GM23248 (cell line): Measurements from ENCODE around the gene FURIN. TPM values are rescaled to one million over a fixed set of nuclear protein-coding genes. Genes with fewer than 3 reads are reported as not detected.
"Not testable (repeated sequence)": the region's sequence is repeated elsewhere in the genome, so short reads cannot be mapped to it uniquely, and the experiment has no call there.

ENCODE experiments used
- DNase-seq: peaks from one replicate; pipeline ENCODE4 v3.0.0-alpha.2; 2015
- H2AFZ ChIP-seq: fragments of 200-600 bp; sonication (generic); 2 replicates; pipeline ENCODE4 v1.6.1; 2016; ENCODE audit warnings: antibody characterized with exemption
- H3F3A ChIP-seq: fragments of 200-600 bp; sonication (generic); 2 replicates; pipeline ENCODE4 v1.6.1; 2016; ENCODE audit warnings: mild to moderate bottlenecking, antibody characterized with exemption, mixed run types; ENCODE audit not compliant: insufficient read depth
- H3K27ac ChIP-seq: fragments of 200-600 bp; sonication (generic); 2 replicates; pipeline ENCODE4 v1.5.1; 2016; ENCODE audit warnings: mild to moderate bottlenecking
- H3K27me3 ChIP-seq: fragments of 200-600 bp; sonication (generic); replicated peaks from 2 replicates; pipeline ENCODE4 v1.6.1; 2016; ENCODE audit warnings: mild to moderate bottlenecking; ENCODE audit not compliant: insufficient read depth
- H3K36me3 ChIP-seq: fragments of 200-600 bp; sonication (generic); 2 replicates; pipeline ENCODE4 v1.6.1; 2016; ENCODE audit warnings: low read depth, mild to moderate bottlenecking
- H3K4me1 ChIP-seq: fragments of 200-600 bp; sonication (generic); 2 replicates; pipeline ENCODE4 v1.6.1; 2016; ENCODE audit warnings: mild to moderate bottlenecking; ENCODE audit not compliant: insufficient read depth
- H3K4me2 ChIP-seq: fragments of 200-600 bp; sonication (generic); one replicate; pipeline ENCODE4 v1.6.1; 2016; ENCODE audit warnings: mild to moderate bottlenecking; ENCODE audit not compliant: unreplicated experiment
- H3K4me3 ChIP-seq: fragments of 200-600 bp; sonication (generic); 2 replicates; pipeline ENCODE4 v1.5.1; 2016; ENCODE audit warnings: mild to moderate bottlenecking
- H3K79me2 ChIP-seq: fragments of 200-600 bp; sonication (generic); 2 replicates; pipeline ENCODE4 v1.6.1; 2016; ENCODE audit warnings: mild to moderate bottlenecking; ENCODE audit not compliant: insufficient read depth
- H3K9ac ChIP-seq: fragments of 200-600 bp; sonication (generic); 2 replicates; pipeline ENCODE4 v1.6.1; 2016; ENCODE audit warnings: mild to moderate bottlenecking
- H3K9me2 ChIP-seq: fragments of 200-600 bp; sonication (generic); 2 replicates; pipeline ENCODE4 v1.6.1; 2016; ENCODE audit warnings: mixed run types, mild to moderate bottlenecking, moderate library complexity; ENCODE audit not compliant: insufficient read depth
- H3K9me3 ChIP-seq: fragments of 200-600 bp; sonication (generic); one replicate; pipeline ENCODE4 v1.6.1; 2017; ENCODE audit warnings: low read depth
- H4K20me1 ChIP-seq: fragments of 200-600 bp; sonication (generic); 2 replicates; pipeline ENCODE4 v1.6.0; 2016; ENCODE audit not compliant: insufficient read depth
- EZH2 ChIP-seq: fragments of 200-600 bp; sonication (generic); IDR thresholded peaks from 2 replicates; pipeline ENCODE4 v1.6.1; 2018; ENCODE audit warnings: antibody characterized with exemption, mild to moderate bottlenecking; ENCODE audit not compliant: insufficient read depth, poor library complexity, severe bottlenecking
- EZH2phosphoT487 ChIP-seq: fragments of 200-600 bp; sonication (generic); IDR thresholded peaks from 2 replicates; pipeline ENCODE4 v1.6.1; 2018; ENCODE audit warnings: antibody characterized with exemption, moderate library complexity, mild to moderate bottlenecking, low read depth; ENCODE audit not compliant: insufficient read depth
- WGBS, 2 experiments: methylation state at CpG; one replicate each; pipeline ENCODE4 v1.1.6; 2015 to 2017; ENCODE audit warnings: low lambda C conversion rate in 2 of 2, low coverage in 1 of 2; ENCODE audit errors: missing lambda C conversion rate in 2 of 2; 5-methylcytosine and 5-hydroxymethylcytosine counted together
- in situ Hi-C: fragments of 300-500 bp; cut with MboI; formaldehyde crosslinking; loops from 2 replicates; pipeline ENCODE4 v1.15.0; 2020
- polyA plus RNA-seq: library from polyadenylated mRNA; unstranded; fragments of >200 nt; fragmentation: Nextera tagmentation; extraction: Ambion mirVana; gene quantifications from 2 replicates; pipeline ENCODE4 v1.2.1, GENCODE V29; 2016
- total RNA-seq: library from RNA; depleted of rRNA; stranded (reverse); fragments of >200 nt; shearing (Covaris generic); gene quantifications from 2 replicates; pipeline ENCODE4 v1.2.3, GENCODE V29; 2014

FURIN gene
- total and polyA plus RNA-seq, 2 experiments from 2014 or later = 13.9 to 50.8 TPM

DNA sequence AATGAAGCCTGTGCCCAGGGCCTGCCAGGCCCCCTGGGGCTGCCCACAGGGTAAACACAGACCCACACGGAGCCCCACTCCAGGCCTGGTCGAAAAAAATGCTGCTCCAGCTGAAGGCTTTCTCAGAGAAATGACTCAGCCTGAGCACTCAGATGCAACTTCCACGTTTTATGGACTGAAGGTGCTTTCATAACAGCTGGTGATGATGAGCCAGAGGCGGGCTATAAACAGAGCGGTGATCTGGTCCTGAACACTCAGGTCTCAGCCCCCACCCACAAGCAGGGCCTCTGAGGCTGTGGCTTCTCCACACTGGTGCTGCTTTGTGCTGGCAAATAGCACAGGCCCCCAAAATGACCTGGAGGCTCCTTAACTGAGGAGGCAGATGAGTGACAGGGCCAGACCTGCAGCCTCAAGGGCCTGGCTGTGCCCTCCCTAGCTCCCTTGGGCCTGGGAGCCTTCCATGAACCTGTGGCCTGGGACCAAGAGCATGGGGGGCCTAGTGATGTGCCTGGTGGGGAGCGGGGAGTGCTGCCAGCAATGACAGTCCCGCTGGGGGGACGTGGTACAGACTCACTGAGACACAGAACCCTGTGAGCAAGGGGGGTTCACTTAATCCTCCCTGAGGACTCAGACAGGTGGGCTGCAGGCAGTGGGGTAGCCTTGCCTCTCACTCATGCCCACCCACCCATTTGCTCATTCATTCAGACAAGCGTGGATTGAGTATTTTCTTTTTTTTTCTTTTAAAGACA lies 23.0 kb upstream of the FURIN start:
- DNase-seq = peak; percentile 98
- H3K27me3 ChIP-seq = no peaks in the 10 kb centered on the region
- WGBS, 2 experiments = 35 to 42% methylated on average over 9 of the region's 9 CpGs
- no peaks in the 10 kb centered on the region for H3K9me2 ChIP-seq
- H3F3A ChIP-seq = peaks cover 7% of the 10 kb centered on the region
- H4K20me1 ChIP-seq = no peaks in the 10 kb centered on the region
- H3K9me3 ChIP-seq = no peaks in the 10 kb centered on the region
- H3K79me2 ChIP-seq = no peaks in the 10 kb centered on the region
- H3K27ac ChIP-seq = peak overlapping the region; percentile 74
- TF ChIP-seq EZH2 = no peak
- no peak overlapping the region for H3K4me3 ChIP-seq
- H2AFZ ChIP-seq = peak overlapping the region; percentile 63
- peak overlapping the region; percentile 52 for H3K9ac ChIP-seq
- peaks cover 10% of the 10 kb centered on the region for H3K4me1 ChIP-seq
- H3K36me3 ChIP-seq = no peaks in the 10 kb centered on the region
- peak overlapping the region; percentile 13 for H3K4me2 ChIP-seq
- in situ Hi-C loops = no loop called here

DNA sequence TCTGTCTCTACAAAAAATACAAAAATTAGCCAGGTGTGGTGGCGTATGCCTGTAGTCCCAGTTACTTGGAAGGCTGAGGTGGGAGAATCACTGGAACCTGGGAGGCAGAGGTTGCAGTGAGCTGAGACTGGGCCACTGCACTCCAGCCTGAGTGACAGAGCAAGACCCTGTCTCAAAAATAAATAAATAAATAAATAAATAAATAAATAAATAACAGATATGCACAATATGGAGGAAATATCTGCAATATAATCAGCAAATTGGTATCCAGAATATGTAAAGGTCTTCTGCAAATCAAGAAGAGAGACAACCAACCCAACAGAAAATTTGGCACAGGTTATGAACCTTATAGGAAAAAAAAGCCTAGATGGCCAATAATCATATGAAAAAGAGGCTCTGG lies 19.0 kb upstream of the FURIN start:
- H2AFZ ChIP-seq, DNase-seq, in situ Hi-C loops, H3K9ac ChIP-seq, H3K9me3 ChIP-seq, H3K9me2 ChIP-seq, H3K4me2 ChIP-seq, H3K27ac ChIP-seq, H3K36me3 ChIP-seq, H3K4me3 ChIP-seq, H4K20me1 ChIP-seq, H3K27me3 ChIP-seq, H3K79me2 ChIP-seq: not testable (repeated sequence)
- peaks cover 15% of the 10 kb centered on the region for H3F3A ChIP-seq
- H3K4me1 ChIP-seq = peaks cover 15% of the 10 kb centered on the region
- 94 to 100% methylated on average over 1 of the region's 1 CpG for WGBS, 2 experiments

DNA sequence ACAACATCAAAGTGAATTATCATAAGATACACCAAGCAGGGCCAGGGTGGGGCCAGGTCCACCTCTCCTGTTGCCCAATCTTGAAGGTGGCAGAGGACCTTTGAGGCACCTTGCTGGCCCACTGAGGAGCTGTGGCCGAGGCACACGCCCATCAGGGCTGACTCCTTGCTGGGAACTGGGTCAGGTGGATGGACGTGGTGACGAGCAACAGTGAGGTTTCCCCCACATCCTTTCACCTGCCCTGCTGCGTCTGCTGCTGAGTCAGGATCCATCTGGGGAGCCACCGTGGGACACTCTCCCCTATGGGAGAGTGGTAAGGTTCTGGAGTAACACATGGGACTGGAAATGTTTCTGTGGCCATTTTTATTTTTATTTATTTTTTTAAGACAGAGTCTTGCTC lies 17.3 kb upstream of the FURIN start:
- no peak overlapping the region for H3K4me3 ChIP-seq
- no peaks in the 10 kb centered on the region for H3K36me3 ChIP-seq
- H3K9me3 ChIP-seq = no peaks in the 10 kb centered on the region
- H3K9me2 ChIP-seq = no peaks in the 10 kb centered on the region
- no peak overlapping the region for H3K9ac ChIP-seq
- H4K20me1 ChIP-seq = no peaks in the 10 kb centered on the region
- no peak overlapping the region for H2AFZ ChIP-seq
- in situ Hi-C loops = no loop called here
- no peak for DNase-seq
- no peak overlapping the region for H3K27ac ChIP-seq
- H3F3A ChIP-seq = peaks cover 9% of the 10 kb centered on the region
- no peaks in the 10 kb centered on the region for H3K27me3 ChIP-seq
- peaks cover 6% of the 10 kb centered on the region for H3K4me1 ChIP-seq
- TF ChIP-seq EZH2 (no peak), EZH2phosphoT487 (no peak)
- no peaks in the 10 kb centered on the region for H3K79me2 ChIP-seq
- WGBS, 2 experiments = 67 to 72% methylated on average over 6 of the region's 6 CpGs
- no peak overlapping the region for H3K4me2 ChIP-seq

DNA sequence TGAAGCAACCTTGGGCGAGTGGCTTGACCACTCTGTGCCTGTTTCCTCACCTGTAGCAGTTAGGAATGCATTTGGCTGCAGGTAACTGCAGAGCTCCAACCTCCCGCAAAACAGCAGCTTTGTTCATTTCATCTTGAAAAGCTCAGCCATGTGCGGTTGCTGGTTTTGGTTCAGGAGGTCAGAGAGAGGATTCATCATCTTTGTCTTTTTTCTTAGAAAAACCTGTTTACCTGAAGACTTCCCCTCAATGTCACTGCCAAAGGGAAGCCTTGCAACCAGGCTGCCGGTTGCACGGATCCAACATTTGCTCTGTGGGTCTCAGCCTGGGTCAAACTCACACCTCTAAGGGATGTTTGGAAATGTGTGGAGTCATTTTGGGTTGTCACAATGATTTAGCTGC lies 16.4 kb upstream of the FURIN start:
- Histone ChIP-seq H3F3A (peaks cover 9% of the 10 kb centered on the region; the same call in 1 of the 2 replicates), H3K36me3 (no peaks in the 10 kb centered on the region), H3K4me1 (peaks cover 6% of the 10 kb centered on the region), H3K79me2 (no peaks in the 10 kb centered on the region), H3K9ac (no peak overlapping the region), H3K27ac (no peak overlapping the region), H3K9me2 (no peaks in the 10 kb centered on the region), H3K4me3 (no peak overlapping the region), H2AFZ (no peak overlapping the region), H4K20me1 (no peaks in the 10 kb centered on the region), H3K27me3 (no peaks in the 10 kb centered on the region), H3K4me2 (no peak overlapping the region), H3K9me3 (no peaks in the 10 kb centered on the region)
- in situ Hi-C loops = no loop called here
- no peak for TF ChIP-seq EZH2
- no peak for DNase-seq
- 78 to 80% methylated on average over 5 of the region's 5 CpGs for WGBS, 2 experiments

DNA sequence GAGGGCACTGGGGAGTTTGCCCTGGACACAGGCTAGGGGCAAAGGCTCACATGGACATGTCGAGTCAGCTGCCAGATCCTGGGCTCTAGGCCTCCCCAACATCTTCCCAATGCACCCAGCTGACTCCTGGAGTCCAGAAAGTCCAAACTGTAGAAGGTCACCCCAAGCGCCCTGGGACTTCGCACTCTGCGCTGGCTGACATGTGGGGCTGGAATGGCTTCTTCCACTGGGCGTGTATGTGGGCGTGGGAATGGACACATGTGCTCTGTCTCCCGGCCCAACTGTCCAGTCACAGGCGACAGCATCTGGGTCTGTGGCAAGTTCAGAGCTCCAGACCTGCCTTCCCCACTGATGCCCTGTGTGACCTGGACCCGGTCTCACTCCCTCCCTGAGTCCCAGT lies 13.2 kb upstream of the FURIN start:
- Histone ChIP-seq H3K36me3 (no peaks in the 10 kb centered on the region), H3K27me3 (no peaks in the 10 kb centered on the region), H3K27ac (no peak overlapping the region), H3K4me1 (peaks cover 6% of the 10 kb centered on the region), H4K20me1 (no peaks in the 10 kb centered on the region), H3K9me2 (no peaks in the 10 kb centered on the region), H3K9me3 (no peaks in the 10 kb centered on the region), H3K9ac (no peak overlapping the region), H3F3A (peaks cover 9% of the 10 kb centered on the region; the same call in 1 of the 2 replicates), H3K4me2 (no peak overlapping the region), H3K79me2 (no peaks in the 10 kb centered on the region), H2AFZ (no peak overlapping the region), H3K4me3 (no peak overlapping the region)
- DNase-seq = no peak
- in situ Hi-C loops = no loop called here
- 82 to 86% methylated on average over 9 of the region's 9 CpGs for WGBS, 2 experiments
- TF ChIP-seq EZH2phosphoT487 = no peak
- TF ChIP-seq EZH2 = no peak
